HG03575 (cell line): Measurements from ENCODE around the gene SOCS1.
"Not testable (repeated sequence)": the region's sequence is repeated elsewhere in the genome, so short reads cannot be mapped to it uniquely, and the experiment has no call there.

ENCODE experiments used
- ATAC-seq: cut with Tn5 transposase; IDR thresholded peaks from one replicate; pipeline ENCODE4 v1.9.1; 2021; ENCODE audit not compliant: unreplicated experiment, insufficient number of reproducible peaks, low FRiP score; ENCODE audit errors: extremely low read depth

SOCS1 gene

DNA sequence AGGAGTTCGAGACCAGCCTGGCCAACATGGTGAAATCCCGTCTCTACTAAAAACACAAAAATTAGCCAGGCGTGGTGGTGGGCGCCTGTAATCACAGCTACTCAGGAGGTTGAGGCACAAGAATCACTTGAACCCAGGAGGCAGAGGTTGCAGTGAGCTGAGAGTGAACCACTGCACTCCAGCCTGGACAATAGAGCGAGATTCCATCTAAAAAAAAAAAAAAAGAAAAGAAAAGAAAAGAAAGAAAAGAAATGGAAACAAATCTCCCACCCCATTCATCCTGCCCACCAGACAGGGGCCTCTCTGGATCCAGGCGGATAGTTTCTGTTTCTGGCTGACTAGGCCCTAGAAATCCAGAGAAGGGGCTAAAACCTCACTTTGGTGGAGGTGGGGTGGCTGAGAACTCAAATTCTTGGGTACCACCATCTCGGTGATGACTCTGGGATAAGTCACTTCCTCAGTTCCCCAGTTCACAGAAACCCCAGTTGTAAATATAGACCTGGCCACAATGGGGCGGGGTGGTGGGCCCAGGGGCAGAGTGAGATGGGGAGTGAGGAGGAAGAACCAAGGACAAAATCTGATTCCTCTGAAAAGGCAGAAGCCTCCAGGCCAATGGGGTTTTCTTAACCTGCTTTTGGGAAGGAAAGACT, 22.2 kb downstream of the SOCS1 start:
- ATAC-seq: no peak

DNA sequence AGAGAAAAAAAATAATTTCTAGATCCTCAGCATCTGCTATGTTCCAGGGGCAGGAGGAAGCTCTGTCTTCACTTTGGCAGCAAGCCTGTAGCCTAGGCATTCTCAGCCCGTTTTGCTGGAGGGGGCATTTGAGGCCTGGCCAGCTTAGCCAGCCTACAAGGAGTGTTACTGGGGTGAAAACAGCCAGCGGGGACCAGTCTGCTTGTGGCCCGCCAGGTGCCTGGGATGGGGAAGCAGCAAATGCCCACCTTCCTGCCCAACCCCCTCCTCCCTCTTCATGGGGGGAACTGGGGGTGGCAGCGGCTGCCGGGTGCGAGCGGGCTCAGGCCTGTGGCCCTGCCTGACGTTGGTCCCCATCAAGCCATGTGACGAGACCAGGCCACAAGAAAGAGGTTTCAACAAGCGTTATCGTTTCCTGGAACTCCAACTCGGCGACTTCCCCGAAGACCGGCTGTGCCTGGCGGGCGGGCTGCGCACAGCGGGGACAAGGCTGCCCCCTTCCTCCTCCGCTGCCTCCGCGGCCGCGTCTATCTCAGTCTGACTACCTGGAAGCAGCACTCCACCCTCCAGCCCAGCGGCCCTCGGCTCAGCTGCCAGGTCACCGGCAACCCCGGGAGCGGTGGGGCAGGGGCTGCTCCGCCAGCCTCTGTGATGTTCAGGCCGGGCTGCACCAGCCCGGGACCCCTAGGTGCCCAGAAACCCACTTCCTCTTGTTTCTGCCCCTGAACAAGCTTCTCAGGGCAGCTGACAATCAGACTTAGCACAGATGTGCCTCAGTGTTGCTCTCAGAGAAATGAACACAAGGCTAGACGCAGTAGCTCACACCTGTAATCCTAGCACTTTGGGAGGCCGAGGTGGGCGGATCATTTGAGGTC, 22.9 kb downstream of the SOCS1 start:
- ATAC-seq: no peak

DNA sequence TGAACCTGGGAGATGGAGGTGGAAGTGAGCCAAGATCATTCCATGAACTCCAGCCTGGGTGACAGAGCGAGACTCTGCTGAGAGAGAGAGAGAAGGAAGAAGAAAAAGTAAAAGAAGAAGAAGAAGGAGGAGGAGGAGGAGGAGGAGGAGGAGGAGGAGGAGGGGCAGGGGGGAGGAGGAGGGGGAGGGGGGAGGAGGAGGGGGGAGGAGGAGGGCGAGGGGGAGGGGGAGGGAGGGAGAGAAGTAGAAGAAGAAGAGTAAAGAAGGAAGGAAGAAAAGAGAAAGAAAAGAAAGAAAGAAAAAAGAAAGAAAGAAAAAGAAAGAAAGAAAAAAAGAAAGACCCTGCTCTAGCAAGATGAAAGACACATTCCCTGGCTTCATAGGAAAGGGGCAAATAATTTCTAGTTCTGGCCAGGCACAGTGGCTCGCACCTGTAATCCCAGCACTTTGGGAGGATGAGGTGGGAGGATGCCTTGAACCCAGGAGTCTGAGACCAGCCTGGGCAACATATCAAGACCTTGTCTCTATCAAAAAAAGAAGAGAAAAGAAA, 23.6 kb downstream of the SOCS1 start:
- no peak for ATAC-seq

DNA sequence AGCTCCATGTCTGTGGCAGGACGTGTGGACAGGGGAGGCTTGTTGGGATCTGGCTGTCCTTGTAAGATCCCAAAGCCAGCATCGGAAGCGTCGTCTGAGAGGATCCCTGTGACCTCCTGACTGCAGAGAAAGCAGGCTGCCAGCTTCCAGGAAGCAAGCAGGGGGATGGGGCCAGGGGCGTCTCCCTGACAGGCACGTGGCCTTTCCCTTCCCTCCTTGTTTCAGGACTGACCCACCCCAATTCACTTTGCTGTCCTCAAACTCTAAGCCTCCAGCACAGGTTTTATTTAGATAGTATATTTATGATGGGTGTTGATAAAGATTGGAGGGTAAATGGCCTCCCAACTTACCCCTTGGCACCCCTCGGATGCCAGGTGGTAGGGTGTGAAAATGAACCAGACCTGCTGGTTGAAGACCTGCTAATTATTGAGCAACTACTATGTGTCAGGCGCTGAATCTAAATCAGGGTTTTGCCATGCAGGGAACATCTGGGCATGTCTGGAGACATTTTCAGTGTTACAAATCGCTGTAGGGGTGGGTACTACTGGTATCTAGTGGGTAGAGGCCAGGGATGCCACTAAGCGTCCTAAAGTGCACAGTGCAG, 24.5 kb downstream of the SOCS1 start:
- no peak for ATAC-seq

DNA sequence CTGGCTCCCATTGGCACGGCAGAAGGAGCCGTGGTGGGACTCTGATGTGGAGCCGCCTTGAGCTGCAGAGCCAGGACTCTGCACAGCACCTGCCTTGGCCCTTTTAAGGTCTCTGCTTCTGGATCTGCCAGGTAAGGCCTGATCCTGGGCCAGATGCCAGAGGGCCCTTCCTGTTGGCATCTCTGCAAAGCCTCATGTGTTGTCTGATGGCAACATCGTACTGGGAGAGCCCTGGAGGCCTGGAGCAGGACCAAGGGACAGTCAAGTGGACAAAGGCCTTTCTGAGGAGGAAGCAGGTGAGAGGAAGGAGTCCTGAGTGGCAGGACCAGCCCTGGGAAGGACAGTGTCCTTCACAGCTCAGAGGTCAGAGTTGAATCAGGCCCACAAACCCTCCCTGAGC, 26.1 kb downstream of the SOCS1 start:
- no peak for ATAC-seq

DNA sequence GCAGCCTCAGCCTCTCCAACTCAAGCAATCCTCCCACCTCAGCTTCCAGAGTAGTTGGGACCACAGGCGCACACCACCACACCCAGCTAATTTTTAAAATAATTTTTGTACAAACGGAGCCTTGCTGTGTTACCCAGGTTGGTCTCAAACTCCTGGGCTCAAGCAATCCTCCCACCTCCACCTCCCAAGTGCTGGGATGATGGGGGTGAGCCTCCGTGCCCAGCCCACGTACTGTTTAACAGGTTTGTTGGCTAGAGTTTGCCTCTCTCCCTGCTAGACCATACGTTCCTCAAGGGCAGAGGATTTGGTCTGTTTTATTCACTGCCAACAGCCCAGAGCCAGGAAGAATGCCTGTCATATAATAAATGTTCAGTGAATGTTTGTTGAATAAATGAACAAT, 26.6 kb downstream of the SOCS1 start:
- ATAC-seq: no peak

DNA sequence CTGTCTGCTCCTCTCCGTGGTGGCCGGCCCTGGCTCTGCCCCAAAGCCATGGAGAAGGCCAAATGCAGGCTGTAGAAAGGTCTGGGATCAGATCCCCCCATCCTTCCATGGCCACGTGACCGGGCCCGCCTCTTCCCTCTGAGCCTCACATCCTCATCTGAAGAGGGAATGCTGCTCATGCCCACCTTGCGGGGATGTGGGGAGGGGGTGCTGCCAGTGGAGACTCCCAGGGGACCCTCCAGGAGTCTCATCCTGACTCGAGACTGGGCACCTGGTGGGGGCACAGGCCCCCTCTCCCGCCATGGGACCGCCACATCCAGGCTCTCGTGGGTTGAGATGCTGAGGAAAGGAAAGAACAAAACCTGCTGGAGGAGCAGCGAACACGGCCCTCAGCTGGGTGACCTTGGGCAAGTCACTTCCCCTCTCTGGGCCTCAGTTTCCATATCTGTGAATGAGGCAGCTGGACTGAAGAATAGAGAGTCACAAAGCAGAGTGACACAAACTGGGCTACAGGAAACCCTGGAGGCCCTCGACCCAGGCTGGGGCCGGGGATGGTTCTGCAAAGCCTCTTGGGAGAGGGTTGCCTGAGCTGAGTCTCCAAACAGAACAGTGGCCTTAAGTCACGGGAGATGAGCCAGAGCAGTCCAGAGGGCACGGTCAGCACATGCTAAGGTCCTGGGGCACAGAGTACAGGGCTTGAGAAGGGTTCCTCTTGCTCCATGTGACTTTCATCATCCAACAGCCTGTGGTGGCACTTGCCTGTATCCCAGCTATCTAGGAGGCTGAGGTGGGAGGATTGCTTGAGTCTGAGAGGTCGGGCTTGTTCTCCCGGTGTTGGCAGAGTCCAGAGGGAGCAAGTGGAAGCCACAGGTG, 30.1 kb downstream of the SOCS1 start:
- ATAC-seq: no peak

DNA sequence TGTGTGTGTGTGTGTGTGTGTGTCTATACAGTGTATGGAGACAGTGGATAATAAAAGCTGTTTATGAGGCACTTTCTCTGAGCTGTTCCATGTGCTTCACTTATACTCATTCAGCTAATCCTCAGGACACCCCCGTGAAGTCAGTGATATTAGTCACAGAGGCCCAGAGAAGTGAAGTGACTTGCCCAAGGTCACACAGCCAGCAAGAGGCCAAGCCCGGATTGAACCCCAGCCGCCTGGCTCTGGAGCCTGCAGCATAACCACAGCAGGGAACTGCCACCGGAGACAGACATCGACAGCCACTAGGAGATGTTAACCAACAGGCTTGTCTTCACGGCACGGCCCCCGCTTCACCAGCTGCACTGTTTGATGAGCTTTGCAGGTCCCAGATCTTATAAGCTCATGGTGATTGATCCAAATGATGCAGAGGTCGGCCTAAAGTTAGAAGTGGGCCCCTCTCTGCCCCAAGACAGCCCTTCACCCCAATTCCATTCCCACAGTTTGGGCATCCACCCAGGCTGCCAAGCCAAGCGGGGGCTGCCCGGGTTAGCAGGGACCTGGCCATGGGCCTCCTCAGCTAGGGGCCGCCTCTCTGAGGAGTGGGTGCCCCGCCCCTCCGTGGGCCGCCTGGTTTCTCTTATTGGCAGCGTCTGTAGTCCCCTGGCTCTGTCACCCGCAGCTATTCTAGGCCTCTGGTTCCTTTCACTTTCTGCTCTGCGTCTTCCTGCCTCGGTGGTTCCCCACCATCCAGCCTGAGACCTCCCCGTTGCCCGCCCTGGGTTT, 30.9 kb downstream of the SOCS1 start:
- ATAC-seq: peak; percentile 46

DNA sequence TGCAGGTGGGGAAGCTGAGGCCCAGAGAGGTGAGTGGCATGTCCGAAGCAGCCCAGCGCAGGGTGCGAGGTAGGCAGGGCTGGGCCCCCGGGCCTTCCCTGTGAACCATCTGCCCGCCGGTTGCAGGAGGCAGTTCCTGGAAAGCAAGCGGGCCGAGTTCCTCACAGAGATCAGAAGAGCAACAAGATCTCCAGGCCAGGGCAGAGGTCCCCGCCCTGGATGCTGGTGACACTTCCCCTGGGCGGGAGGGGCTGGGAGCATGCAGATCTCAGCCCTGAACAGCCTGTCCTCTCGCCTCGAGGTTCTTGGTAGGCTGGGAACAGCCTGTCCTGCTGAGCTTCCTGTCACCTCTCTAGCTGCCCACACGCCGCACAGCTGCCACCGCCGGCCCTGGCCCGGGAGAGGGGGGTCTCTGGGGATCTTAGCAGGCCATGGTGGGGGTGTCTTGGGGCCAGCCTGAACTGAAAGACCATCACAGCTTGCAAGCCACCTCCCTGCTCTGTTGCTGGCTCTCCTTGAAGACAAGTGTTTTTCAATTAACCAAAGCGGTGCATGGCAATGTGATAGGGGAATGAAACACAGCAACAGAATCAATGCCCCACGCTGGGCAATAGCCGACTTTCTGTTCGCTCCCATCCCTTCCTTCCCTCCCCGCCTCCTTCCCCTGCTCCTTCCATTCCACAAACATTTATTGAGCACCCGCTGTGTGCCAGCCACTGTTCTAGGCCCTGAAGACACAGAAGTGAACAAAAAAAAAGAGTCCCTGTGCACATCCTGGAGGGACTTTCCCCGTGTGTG, 31.7 kb downstream of the SOCS1 start:
- ATAC-seq: no peak

DNA sequence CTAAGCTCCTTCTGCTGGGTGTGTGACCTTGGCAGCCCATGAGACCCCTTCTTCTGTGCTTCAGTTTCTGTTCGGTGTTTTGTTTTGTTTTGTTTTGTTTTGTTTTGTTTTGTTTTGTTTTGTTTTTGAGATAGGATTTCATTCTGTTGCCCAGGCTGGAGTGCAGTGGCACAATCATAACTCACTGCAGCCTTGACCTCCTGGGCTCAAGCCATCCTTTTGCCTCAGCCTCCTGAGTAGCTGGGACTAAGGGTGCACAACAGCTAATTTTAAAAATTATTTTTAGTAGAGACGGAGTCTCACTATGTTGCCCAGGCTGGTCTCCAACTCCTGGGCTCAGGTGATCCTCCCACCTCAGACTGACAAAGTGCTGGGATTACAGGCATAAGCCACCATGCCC, 35.5 kb downstream of the SOCS1 start:
- ATAC-seq: not testable (repeated sequence)

DNA sequence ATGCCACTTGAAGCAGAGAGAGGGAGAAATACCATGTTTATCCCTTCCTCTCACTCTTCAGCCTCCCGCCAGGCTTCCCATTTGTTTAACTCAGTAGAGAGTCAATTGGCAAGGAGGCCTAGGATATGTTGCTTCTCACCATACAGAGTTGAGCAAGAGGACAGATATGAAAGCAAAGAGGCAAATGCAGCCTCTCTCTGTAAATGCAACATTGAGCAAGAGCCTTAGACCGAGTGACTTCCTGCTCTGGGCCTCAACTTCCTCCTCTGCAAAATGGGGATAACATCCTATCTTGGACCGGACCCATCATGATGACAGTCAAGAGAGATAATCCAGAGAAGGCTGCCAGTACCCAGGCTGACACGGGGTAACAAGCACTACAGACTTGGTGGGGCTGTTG, 36.8 kb downstream of the SOCS1 start:
- ATAC-seq: no peak

DNA sequence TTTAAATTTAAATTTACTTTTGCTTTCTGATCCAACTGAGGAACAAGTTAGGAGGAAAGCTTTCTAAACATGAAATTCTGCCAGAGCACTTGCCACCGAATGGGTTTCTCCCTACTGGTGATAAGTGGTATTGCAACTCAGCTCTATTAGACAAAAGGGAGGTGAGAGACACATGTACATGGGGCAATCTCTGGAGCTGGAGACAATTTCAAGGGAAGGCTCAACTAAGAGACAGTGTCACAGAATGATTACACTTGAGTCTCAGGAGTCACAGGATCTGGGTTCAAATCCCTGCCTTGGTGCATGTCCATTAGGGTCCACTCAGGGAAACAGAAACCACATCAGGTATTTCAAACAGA, 37.4 kb downstream of the SOCS1 start:
- ATAC-seq: no peak

DNA sequence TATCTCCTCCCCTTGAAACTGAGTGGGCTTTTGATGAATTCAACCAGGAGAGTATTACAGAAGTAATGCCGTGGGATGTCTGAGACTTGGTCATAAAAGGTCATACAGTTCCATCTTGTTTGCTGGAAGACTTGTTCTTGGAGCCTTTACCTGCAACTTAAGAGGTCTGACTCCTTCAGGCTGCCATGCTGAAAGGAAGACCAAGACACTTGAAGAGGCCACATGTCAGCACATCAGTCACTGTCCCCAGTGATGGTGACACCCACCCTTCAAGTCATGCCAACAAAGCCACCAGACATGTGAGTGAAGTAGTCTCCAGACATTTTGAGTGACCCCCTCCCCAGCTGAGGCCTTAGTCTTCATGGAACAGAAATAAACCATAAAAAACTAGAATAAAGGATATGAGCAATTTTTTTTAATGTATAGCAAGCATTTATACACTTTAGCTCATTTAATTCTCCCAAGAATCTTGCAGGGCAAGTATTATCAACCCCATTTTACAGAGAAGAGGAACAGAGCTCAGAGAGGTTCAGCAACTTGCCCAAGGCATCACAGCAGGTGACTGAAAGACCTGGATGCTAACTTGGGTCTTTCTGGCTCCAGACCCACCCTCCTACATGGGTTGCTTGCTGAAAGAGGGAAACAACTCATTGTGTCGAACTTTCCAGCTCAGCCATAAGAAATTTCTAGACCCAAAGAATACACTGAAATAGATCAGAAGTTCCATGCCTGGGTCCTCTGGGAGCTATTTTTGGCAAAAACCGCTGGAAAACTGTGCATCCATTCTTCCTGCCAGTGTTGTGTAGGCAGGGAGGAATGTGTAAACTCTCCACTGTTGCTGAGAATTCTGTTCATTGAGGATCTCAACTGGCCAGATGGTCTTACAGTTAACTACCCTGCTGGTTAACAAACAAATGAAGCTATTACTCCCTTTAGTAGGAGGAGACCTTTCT, 38.1 kb downstream of the SOCS1 start:
- no peak for ATAC-seq

DNA sequence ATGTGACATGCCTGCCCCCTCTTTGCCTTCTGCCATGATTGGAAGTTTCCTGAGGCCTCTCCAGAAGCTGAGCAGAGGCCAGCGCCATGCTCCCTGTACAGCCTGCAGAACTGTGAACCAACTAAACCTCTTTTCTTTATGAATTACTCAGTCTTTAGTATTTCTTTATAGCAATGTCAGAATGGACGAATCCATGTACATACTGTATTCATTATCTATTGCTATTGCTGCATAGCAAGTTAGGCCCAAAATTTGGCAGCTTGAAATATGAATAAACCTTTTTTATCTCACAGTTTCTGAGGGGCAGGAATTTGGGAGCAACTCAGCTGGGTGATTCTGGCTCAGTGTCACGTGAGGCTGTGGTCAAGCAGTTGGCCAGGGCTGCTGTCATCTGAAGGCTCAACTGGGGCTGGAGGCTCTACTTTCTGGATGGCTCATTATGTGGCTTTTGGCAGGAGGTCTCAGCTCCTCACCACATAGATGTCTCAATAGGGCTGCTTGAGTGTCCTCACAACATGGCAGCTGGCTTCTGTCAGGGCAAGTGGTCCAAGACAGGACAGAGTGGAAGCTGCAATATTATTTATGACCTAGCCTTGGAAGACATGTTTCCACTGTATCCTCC, 40.0 kb downstream of the SOCS1 start:
- no peak for ATAC-seq

DNA sequence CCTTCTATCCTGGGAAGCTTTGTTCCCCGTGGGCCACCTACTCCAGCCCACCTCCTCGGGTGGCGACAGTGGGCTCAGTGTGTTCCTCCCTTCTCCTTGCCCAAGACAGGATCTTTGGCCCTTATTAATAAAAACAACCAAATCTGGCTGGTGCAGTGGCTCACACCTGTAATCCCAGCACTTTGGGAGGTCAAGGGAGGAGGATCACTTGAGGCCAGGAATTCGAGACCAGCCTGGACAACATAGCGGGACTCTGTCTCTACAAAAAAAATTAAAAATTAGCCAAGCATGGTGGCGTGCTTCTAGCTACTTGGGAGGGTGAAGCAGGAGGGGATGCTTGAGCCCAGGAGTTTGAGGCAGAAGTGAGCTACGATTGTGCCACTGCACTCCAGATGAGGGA, 42.2 kb downstream of the SOCS1 start:
- ATAC-seq: no peak

DNA sequence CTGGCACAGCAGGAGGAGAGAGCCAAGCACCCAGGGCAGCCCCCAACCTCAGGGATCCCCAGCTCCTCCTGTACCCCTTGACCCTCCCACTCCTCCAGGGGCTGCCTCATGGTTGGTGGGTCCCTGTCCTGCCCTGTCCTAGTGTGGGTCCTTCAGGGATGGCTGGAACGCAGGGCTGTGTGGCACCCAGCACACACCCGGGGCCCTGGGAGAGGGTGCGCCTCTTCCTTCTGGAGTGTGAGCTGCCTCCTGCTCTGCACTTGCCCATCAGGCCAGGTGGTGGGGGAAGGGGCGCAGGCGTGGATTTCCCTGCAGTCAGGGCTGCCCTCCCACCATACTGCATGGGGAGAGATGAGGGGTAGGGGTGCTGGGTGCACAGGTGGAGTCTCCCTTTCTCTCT, 42.6 kb downstream of the SOCS1 start:
- ATAC-seq: no peak
